Tibial artery (tissue), 4 donors: ENCODE data around the gene DNAAF8.

ENCODE experiments used
- DNase-seq, 2 donors: peaks; one replicate each; pipeline ENCODE4 v3.0.0-alpha.2; 2019
- H3K27ac ChIP-seq, 2 donors: fragments of 200-600 bp; sonication (generic) in 1 of 2; 1 replicate in 1 of 2; 2 replicates in 1 of 2; pipeline ENCODE4 v1.5.1; 2018 to 2019; ENCODE audit warnings: mild to moderate bottlenecking in 1 of 2
- H3K27me3 ChIP-seq, 2 donors: fragments of 200-600 bp; sonication (generic) in 1 of 2; one replicate each; pipeline versions ENCODE4 v1.5.1 to v1.6.0; 2016 to 2019
- H3K36me3 ChIP-seq, 3 donors: fragments of 200-600 bp; sonication (generic) in 2 of 3; one replicate each; pipeline ENCODE4 v1.5.1; 2016 to 2019; ENCODE audit warnings: mild to moderate bottlenecking in 2 of 3
- H3K4me1 ChIP-seq, 4 donors: fragments of 200-600 bp; sonication (generic) in 2 of 4; 1 replicate in 3 of 4; 2 replicates in 1 of 4; pipeline ENCODE4 v1.5.1; 2016 to 2019
- H3K4me3 ChIP-seq, 2 donors: fragments of 200-600 bp; sonication (generic) in 1 of 2; 1 replicate in 1 of 2; 2 replicates in 1 of 2; pipeline ENCODE4 v1.5.1; 2018 to 2019; ENCODE audit warnings: mild to moderate bottlenecking in 2 of 2
- H3K9me3 ChIP-seq, 3 donors: fragments of 200-600 bp; sonication (generic) in 1 of 3; one replicate each; pipeline ENCODE4 v1.5.1; 2016 to 2019
- intact Hi-C: fragments of 100-400 bp; cut with DNase I; formaldehyde crosslinking; loops from one replicate; pipeline ENCODE4 v1.15.0; 2023; ENCODE audit warnings: low total_unique reads
- TF ChIP-seq, protein P1 (sequence below), 2 experiments: fragments of 200-600 bp in 1 of 2; fragments of 450-650 bp in 1 of 2; IDR thresholded peaks; one replicate each; pipeline ENCODE4 v1.5.1; 2017 to 2019; ENCODE audit warnings: antibody characterized with exemption in 2 of 2, mild to moderate bottlenecking in 1 of 2, moderate library complexity in 1 of 2

Gene DNAAF8

DNA sequence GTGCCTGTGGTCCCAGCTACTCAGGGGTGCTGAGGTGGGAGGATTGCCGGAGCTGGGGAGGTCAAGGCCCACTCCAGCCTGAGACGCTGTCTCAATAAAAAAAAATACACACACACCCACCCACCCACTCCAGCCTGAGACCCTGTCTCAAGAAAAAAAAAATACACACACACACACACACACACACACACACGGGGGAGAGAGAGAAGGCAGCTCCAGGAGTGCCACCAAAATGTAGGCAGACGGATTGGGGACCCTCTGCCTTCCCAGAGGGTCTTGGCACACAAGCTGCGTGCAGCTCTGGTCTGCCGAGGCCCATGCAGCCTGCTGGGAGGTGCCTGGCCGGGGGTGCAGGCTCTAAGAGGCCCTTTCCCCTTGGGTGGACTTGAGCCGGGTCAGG is 46.9 kb upstream of the DNAAF8 start:
- DNase-seq: no peak
- no peak overlapping the region for H3K27ac ChIP-seq
- peaks cover 0 to 5% (median 1%) of the 10 kb centered on the region in 4 donors for H3K4me1 ChIP-seq
- TF ChIP-seq, protein P1, sequence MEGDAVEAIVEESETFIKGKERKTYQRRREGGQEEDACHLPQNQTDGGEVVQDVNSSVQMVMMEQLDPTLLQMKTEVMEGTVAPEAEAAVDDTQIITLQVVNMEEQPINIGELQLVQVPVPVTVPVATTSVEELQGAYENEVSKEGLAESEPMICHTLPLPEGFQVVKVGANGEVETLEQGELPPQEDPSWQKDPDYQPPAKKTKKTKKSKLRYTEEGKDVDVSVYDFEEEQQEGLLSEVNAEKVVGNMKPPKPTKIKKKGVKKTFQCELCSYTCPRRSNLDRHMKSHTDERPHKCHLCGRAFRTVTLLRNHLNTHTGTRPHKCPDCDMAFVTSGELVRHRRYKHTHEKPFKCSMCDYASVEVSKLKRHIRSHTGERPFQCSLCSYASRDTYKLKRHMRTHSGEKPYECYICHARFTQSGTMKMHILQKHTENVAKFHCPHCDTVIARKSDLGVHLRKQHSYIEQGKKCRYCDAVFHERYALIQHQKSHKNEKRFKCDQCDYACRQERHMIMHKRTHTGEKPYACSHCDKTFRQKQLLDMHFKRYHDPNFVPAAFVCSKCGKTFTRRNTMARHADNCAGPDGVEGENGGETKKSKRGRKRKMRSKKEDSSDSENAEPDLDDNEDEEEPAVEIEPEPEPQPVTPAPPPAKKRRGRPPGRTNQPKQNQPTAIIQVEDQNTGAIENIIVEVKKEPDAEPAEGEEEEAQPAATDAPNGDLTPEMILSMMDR (IDR thresholded peaks at IDR 0.05): no peak
- peaks cover 21 to 85% (median 64%) of the 10 kb centered on the region in 3 donors for H3K36me3 ChIP-seq
- intact Hi-C loops: no loop called here
- H3K27me3 ChIP-seq: no peaks in the 10 kb centered on the region
- H3K4me3 ChIP-seq: no peak overlapping the region
- H3K9me3 ChIP-seq: no peaks in the 10 kb centered on the region

DNA sequence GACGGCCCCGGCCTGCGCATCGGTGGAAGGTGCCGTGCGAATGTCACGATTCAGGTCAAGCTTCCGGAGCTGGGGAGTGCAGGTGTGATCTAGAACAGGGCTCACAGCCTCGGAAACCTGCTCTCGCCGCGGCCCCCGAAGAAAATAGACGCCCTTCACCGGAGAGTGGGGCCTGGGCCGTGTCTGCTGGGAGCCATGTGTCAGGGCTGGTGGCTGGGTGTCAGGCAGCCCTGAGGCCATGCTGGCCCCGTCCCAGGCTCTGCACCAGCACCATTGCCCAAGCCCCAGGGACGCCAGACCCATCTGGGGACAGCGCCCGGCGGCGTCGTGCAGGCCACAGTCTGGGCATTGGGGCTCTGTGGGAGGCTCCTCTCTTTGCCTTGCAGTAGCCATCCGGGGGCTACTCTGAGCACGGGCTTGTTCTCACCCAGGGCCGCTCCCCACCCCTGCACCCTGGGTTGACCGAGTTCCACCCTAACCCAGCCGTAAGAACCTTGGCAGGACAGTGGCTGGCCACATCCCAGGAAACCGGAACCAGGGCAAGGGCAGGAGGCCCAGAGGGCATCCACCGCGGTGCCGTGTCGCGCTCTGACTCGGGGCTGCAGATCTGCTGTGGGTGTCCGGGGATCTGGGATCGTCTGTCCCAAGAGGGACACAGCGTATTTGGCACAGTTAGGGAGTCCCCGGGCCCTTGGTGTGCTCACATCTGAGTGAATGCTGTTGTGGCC is 46.2 kb upstream of the DNAAF8 start:
- intact Hi-C loops: no loop called here
- TF ChIP-seq, protein P1 (IDR thresholded peaks at IDR 0.05): no peak
- no peaks in the 10 kb centered on the region for H3K9me3 ChIP-seq
- peak in 1 of 2 donors; percentile 65 for DNase-seq
- no peak overlapping the region for H3K27ac ChIP-seq
- H3K4me1 ChIP-seq: peaks cover 0 to 12% (median 5%) of the 10 kb centered on the region in 4 donors
- peaks cover 16 to 78% (median 57%) of the 10 kb centered on the region in 3 donors for H3K36me3 ChIP-seq
- H3K27me3 ChIP-seq: no peaks in the 10 kb centered on the region
- H3K4me3 ChIP-seq: no peak overlapping the region

DNA sequence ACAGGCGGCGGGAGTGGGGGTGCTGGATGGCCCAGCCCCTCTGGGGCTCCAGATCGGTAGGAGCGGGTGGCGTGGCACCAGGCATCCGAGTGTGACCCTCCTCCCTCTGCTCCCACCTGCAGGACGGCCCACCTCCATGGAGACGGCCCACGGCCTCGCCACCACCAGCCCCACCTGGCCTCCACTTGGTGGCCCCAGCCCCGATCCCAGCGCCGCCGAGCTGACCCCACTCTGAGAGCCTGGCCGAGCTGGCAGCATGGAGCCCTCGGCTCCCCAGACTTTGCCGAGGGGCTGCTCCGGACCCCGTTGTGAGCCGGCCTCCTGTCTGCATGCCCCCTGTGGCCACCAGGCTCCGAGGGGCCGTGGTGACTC is 45.7 kb upstream of the DNAAF8 start:
- peaks cover 16 to 72% (median 51%) of the 10 kb centered on the region in 3 donors for H3K36me3 ChIP-seq
- no peaks in the 10 kb centered on the region for H3K27me3 ChIP-seq
- peak in 1 of 2 donors; percentile 62 for DNase-seq
- peaks cover 0 to 13% (median 5%) of the 10 kb centered on the region in 4 donors for H3K4me1 ChIP-seq
- H3K9me3 ChIP-seq: no peaks in the 10 kb centered on the region
- TF ChIP-seq, protein P1 (IDR thresholded peaks at IDR 0.05): no peak
- no peak overlapping the region for H3K27ac ChIP-seq
- no peak overlapping the region for H3K4me3 ChIP-seq
- intact Hi-C loops: no loop called here

DNA sequence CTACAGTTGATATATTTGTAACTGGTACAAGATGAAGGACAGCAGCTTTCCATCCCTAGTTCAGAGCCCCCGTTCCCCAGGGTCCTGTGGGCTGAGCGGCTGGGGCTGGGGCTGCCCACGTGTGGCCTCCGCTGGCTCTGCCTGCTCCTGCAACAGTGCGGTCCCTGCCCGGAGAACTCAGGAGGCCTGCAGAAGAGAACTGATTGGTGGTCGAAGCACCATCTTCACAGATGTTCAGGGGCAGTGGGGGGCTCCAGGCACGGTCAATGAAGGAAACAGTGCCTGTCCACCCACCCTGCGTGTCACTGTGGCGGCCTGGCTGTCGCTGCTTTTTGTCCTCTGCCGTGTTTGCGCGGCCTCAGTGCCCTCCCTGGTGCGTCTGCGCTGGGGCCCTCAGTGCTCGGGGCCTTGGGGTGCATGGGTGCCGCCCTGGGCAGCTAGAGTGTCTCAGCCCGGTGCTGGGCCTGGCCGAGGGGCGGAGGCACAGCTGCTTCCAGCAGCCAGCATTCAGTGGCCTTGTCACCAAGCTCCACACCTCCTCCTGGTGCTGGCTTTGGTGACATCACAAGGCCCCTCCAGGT is 45.2 kb upstream of the DNAAF8 start:
- no peak for DNase-seq
- TF ChIP-seq, protein P1 (IDR thresholded peaks at IDR 0.05): no peak
- Histone ChIP-seq H3K9me3 (no peaks in the 10 kb centered on the region), H3K27me3 (no peaks in the 10 kb centered on the region), H3K27ac (no peak overlapping the region), H3K4me3 (no peak overlapping the region), H3K36me3 (peaks cover 13 to 67% (median 46%) of the 10 kb centered on the region in 3 donors), H3K4me1 (peaks cover 0 to 15% (median 5%) of the 10 kb centered on the region in 4 donors)
- intact Hi-C loops: no loop called here

DNA sequence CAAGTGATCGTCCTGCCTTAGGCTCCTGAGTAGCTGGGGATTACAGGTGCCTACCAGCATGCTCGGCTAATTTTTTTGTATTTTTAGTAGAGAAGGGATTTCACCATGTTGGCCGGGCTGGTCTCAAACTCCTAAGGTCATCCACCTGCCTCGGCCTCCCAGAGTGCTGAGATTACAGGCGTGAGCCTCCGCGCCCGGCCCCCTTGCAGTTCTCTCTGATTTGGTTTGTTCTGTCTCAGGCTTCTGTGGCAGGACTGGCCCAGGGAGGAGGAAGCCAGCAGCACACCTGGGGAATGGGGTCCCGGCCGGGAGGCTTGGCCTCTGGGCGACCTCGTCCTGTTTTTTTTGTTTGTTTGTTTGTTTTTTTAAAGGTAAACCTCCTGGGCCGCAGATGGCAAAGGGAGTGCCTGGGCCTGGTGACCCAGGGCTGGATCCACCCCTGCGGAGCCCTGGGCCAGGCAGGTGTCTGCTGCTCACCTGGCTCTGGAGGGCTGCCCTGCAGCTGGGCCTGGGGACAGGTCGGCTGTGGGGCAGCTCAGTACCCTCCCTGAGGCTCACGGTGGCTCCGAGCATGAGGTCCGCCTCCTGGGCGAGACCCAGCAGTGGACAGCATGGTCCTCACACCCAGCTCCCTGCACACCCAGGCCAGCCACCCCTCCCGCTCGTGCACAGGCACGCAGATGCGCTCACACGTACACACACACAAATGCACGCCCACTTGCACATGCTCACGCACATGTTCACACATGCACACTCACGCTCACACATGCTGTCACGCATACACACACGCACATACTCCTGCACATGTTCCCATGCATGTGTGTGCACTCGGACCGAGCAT is 44.3 kb upstream of the DNAAF8 start:
- Histone ChIP-seq H3K4me1 (peaks cover 0 to 24% (median 14%) of the 10 kb centered on the region in 4 donors), H3K27me3 (no peaks in the 10 kb centered on the region), H3K27ac (no peak overlapping the region), H3K9me3 (no peaks in the 10 kb centered on the region), H3K36me3 (peaks cover 6 to 61% (median 37%) of the 10 kb centered on the region in 3 donors), H3K4me3 (no peak overlapping the region)
- no peak for DNase-seq
- TF ChIP-seq, protein P1 (IDR thresholded peaks at IDR 0.05): no peak
- intact Hi-C loops: no loop called here
